ENCODE results near the gene ZC3H13.

ZC3H13 gene

DNA sequence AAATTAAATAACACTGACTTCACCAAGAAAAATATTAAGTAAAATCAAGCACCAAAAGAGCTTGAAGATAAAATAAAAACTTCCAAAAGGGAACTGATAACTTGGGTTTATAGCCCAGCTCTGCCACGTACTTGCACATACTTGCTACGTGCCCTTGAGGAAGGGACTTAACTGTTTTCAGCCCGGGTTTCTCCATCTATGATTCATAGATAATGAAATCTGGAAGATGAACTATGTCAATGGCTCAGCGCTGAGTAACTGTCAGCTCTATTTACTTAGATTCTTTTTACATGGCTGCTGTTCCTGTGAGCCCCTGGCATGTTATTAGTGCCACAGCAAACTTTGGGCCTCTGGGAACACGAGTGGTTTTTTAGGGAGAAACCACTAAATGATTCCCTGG is 9.6 kb upstream of the ZC3H13 start:
- no peaks in the 10 kb centered on the region for H3K36me3 ChIP-seq (ENCODE audit: control insufficient read depth, insufficient read depth, low read length)
- 94 to 96% methylated on average over 4 to 5 of the region's 5 CpGs for WGBS, 2 experiments (ENCODE audit: insufficient coverage in 2 of 2)
- no peak overlapping the region for H3K27ac ChIP-seq (ENCODE audit: low read depth, low read length, severe bottlenecking)
- no peaks in the 10 kb centered on the region for H3K9me3 ChIP-seq (ENCODE audit: control insufficient read depth, low read length)
- peaks cover 3% of the 10 kb centered on the region for H3K4me1 ChIP-seq (ENCODE audit: control insufficient read depth, insufficient read depth, low read length, poor library complexity, severe bottlenecking)
- H3K4me3 ChIP-seq (ENCODE audit: extremely low read depth, insufficient read depth, low read length, poor library complexity, severe bottlenecking), result no peak overlapping the region

DNA sequence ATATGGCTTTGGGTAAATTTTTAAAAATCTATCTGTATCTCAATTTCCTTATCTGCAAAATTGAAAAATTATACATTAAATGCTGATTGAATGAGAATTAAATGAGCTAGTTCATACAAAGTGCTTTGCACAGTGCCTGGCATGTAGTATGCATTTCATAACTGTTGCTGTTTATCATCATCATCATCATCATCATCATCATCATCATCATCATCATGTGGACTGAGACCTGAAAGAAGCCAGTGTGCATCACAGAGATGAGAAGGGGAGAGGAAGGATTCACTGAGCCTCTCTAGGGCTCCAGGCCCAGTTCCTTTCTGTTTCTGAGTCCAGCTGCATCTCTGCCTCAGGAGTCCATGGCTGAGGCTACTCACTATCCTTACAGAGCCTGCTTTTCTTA is 6.9 kb upstream of the ZC3H13 start:
- H3K9me3 ChIP-seq (ENCODE audit: control insufficient read depth, low read length), result no peaks in the 10 kb centered on the region
- H3K4me1 ChIP-seq (ENCODE audit: control insufficient read depth, insufficient read depth, low read length, poor library complexity, severe bottlenecking), result peaks cover 3% of the 10 kb centered on the region
- no peak overlapping the region for H3K4me3 ChIP-seq (ENCODE audit: extremely low read depth, insufficient read depth, low read length, poor library complexity, severe bottlenecking)
- no peak overlapping the region for H3K27ac ChIP-seq (ENCODE audit: low read depth, low read length, severe bottlenecking)
- no peaks in the 10 kb centered on the region for H3K36me3 ChIP-seq (ENCODE audit: control insufficient read depth, insufficient read depth, low read length)

GRCh38 chr13:46058268-46058667 is 5.7 kb upstream of the ZC3H13 start:
- Histone ChIP-seq H3K27ac (ENCODE audit: low read depth, low read length, severe bottlenecking) (no peak overlapping the region), H3K4me3 (ENCODE audit: extremely low read depth, insufficient read depth, low read length, poor library complexity, severe bottlenecking) (no peak overlapping the region), H3K9me3 (ENCODE audit: control insufficient read depth, low read length) (no peaks in the 10 kb centered on the region), H3K4me1 (ENCODE audit: control insufficient read depth, insufficient read depth, low read length, poor library complexity, severe bottlenecking) (peaks cover 3% of the 10 kb centered on the region), H3K36me3 (ENCODE audit: control insufficient read depth, insufficient read depth, low read length) (no peaks in the 10 kb centered on the region)
- no CpG with 5 or more reads among the region's 3 CpGs for WGBS, 2 experiments (ENCODE audit: insufficient coverage in 2 of 2)

- H3K36me3 ChIP-seq (ENCODE audit: control insufficient read depth, insufficient read depth, low read length), result no peaks in the 10 kb centered on the region
- H3K9me3 ChIP-seq (ENCODE audit: control insufficient read depth, low read length), result no peaks in the 10 kb centered on the region
- H3K27ac ChIP-seq (ENCODE audit: low read depth, low read length, severe bottlenecking), result peak overlapping the region; percentile 57
- WGBS, 2 experiments (ENCODE audit: insufficient coverage in 2 of 2), result 80% methylated on average over 1 of the region's 5 CpGs; no CpG with 5 or more reads in 1 of the 2 experiments
- peaks cover 3% of the 10 kb centered on the region for H3K4me1 ChIP-seq (ENCODE audit: control insufficient read depth, insufficient read depth, low read length, poor library complexity, severe bottlenecking)
- H3K4me3 ChIP-seq (ENCODE audit: extremely low read depth, insufficient read depth, low read length, poor library complexity, severe bottlenecking), result no peak overlapping the region
Measured at GRCh38 chr13:46057256-46058015, 4.9 kb upstream of the ZC3H13 start.

DNA sequence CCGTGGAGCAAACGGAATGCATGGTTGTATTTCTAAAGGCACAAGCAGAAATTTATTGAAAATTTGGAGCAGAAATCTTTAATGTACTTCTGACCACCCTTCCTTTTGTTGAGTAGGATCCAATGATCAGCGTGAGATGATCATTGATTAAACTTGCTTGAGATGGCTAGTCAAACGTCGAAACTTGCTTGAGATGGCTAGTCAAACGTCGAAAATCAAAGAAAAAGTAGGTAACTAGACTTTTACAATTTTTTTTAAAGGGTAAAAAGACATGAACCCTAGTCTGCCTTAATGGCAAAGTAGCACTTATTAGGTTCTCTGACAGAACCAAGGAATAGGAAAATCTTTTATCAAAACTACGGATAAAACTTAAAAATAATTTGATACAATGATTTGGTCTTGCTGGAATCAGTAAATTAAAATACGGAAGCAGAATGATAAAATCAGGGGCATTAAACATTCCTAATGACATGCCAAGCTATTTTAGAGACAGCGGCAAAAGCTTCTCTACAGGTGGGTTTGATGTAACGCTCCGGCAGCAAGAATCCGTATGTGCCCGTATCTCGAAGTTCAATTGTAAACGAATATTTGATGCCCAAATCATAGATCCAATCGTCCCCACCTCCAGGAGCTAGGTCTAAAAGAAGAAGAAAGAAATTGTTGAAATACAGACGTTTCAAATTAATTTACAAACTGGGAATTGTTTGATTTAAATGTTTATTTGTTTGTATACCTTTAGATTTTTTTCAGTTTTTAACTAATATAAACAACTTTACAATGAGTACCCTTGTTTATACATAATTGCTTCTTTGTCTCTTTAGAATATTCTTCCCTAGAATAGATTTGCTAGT is 841 bp upstream of the ZC3H13 start:
- Histone ChIP-seq H3K27ac (ENCODE audit: low read depth, low read length, severe bottlenecking) (peak overlapping the region; percentile 91), H3K9me3 (ENCODE audit: control insufficient read depth, low read length) (no peaks in the 10 kb centered on the region), H3K36me3 (ENCODE audit: control insufficient read depth, insufficient read depth, low read length) (no peaks in the 10 kb centered on the region), H3K4me3 (ENCODE audit: extremely low read depth, insufficient read depth, low read length, poor library complexity, severe bottlenecking) (peak overlapping the region; percentile 94), H3K4me1 (ENCODE audit: control insufficient read depth, insufficient read depth, low read length, poor library complexity, severe bottlenecking) (peaks cover 3% of the 10 kb centered on the region)
- 9 to 26% methylated on average over 5 to 7 of the region's 18 CpGs for WGBS, 2 experiments (ENCODE audit: insufficient coverage in 2 of 2)

- Histone ChIP-seq H3K27ac (ENCODE audit: low read depth, low read length, severe bottlenecking) (peak overlapping the region; percentile 91), H3K36me3 (ENCODE audit: control insufficient read depth, insufficient read depth, low read length) (no peaks in the 10 kb centered on the region), H3K4me1 (ENCODE audit: control insufficient read depth, insufficient read depth, low read length, poor library complexity, severe bottlenecking) (no peaks in the 10 kb centered on the region), H3K9me3 (ENCODE audit: control insufficient read depth, low read length) (no peaks in the 10 kb centered on the region), H3K4me3 (ENCODE audit: extremely low read depth, insufficient read depth, low read length, poor library complexity, severe bottlenecking) (peak overlapping the region; percentile 94)
- 4% methylated on average over 5 of the region's 7 CpGs; no CpG with 5 or more reads in 1 of the 2 experiments for WGBS, 2 experiments (ENCODE audit: insufficient coverage in 2 of 2)
Measured at GRCh38 chr13:46051968-46052318, 603 bp downstream of the ZC3H13 start.

DNA sequence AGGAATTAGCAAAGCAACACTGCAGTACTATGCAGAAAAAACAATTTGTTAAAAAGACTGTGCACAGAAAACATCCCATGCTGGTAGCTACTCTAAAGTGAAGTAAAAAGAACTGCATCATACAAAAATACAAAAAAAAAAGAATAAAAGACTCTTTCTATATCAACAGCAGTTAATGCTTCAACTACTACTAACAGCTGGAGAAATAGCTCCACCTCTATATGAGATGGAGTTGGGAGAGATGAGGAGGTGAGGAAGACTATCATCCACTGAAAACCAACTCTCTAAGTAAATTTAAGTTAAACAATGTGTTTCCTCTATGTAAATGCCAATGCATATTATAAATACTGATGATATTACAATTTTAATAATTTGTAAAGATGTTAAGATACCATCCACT is 1.8 kb downstream of the ZC3H13 start:
- H3K9me3 ChIP-seq (ENCODE audit: control insufficient read depth, low read length), result no peaks in the 10 kb centered on the region
- H3K4me3 ChIP-seq (ENCODE audit: extremely low read depth, insufficient read depth, low read length, poor library complexity, severe bottlenecking), result no peak overlapping the region
- no peaks in the 10 kb centered on the region for H3K36me3 ChIP-seq (ENCODE audit: control insufficient read depth, insufficient read depth, low read length)
- no peak overlapping the region for H3K27ac ChIP-seq (ENCODE audit: low read depth, low read length, severe bottlenecking)
- no peaks in the 10 kb centered on the region for H3K4me1 ChIP-seq (ENCODE audit: control insufficient read depth, insufficient read depth, low read length, poor library complexity, severe bottlenecking)

DNA sequence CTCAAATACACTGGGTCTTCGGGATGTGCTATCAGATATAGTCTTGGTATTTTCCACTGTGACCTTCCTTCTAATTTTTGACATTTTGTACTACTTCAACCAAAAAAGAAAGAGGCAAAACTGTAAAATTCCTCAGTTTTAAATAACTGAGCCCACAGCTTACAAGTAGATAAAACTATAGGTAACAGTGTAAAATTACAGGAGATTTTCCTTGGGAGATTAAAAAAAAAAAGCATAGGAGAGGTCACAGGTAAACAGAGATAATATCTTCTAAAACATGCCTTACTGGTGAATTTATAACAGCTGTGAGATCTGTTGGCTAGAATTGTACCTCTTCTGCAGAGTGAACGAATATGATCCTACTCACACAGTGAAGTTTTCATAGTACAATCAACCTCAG is 7.1 kb downstream of the ZC3H13 start:
- Histone ChIP-seq H3K9me3 (ENCODE audit: control insufficient read depth, low read length) (no peaks in the 10 kb centered on the region), H3K4me3 (ENCODE audit: extremely low read depth, insufficient read depth, low read length, poor library complexity, severe bottlenecking) (no peak overlapping the region), H3K36me3 (ENCODE audit: control insufficient read depth, insufficient read depth, low read length) (peaks cover 10% of the 10 kb centered on the region), H3K27ac (ENCODE audit: low read depth, low read length, severe bottlenecking) (no peak overlapping the region), H3K4me1 (ENCODE audit: control insufficient read depth, insufficient read depth, low read length, poor library complexity, severe bottlenecking) (no peaks in the 10 kb centered on the region)
- 100% methylated on average over 1 of the region's 2 CpGs; no CpG with 5 or more reads in 1 of the 2 experiments for WGBS, 2 experiments (ENCODE audit: insufficient coverage in 2 of 2)

- H3K27ac ChIP-seq (ENCODE audit: low read depth, low read length, severe bottlenecking), result no peak overlapping the region
- no peak overlapping the region for H3K4me3 ChIP-seq (ENCODE audit: extremely low read depth, insufficient read depth, low read length, poor library complexity, severe bottlenecking)
- WGBS, 2 experiments (ENCODE audit: insufficient coverage in 2 of 2), result no CpG with 5 or more reads among the region's 5 CpGs
- H3K4me1 ChIP-seq (ENCODE audit: control insufficient read depth, insufficient read depth, low read length, poor library complexity, severe bottlenecking), result no peaks in the 10 kb centered on the region
- peaks cover 19% of the 10 kb centered on the region for H3K36me3 ChIP-seq (ENCODE audit: control insufficient read depth, insufficient read depth, low read length)
- H3K9me3 ChIP-seq (ENCODE audit: control insufficient read depth, low read length), result no peaks in the 10 kb centered on the region
Measured at GRCh38 chr13:46043647-46044046, 8.9 kb downstream of the ZC3H13 start.

DNA sequence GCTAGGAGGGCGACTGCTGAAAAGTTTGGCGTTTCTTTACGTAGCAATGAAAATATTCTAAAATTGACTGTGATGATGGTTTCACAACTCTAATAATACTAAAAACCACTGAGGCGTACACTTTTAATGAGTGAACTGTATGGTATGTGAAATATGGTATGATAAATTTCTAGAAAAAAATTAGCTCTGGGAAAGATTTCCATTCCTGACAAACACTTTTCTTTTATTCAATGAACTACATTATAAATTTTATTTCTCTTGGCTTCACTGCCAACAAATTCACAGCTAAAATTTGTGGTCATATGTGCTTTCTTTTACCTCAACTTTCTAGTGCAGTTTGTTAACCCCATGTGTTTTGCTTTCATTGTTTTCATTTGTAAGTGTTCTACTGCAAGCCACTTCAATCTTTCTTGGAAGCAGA is 11.1 kb downstream of the ZC3H13 start:
- Histone ChIP-seq H3K27ac (ENCODE audit: low read depth, low read length, severe bottlenecking) (no peak overlapping the region), H3K36me3 (ENCODE audit: control insufficient read depth, insufficient read depth, low read length) (peaks cover 28% of the 10 kb centered on the region), H3K4me3 (ENCODE audit: extremely low read depth, insufficient read depth, low read length, poor library complexity, severe bottlenecking) (no peak overlapping the region), H3K4me1 (ENCODE audit: control insufficient read depth, insufficient read depth, low read length, poor library complexity, severe bottlenecking) (no peaks in the 10 kb centered on the region), H3K9me3 (ENCODE audit: control insufficient read depth, low read length) (no peaks in the 10 kb centered on the region)
- no CpG with 5 or more reads among the region's 4 CpGs for WGBS, 2 experiments (ENCODE audit: insufficient coverage in 2 of 2)

- WGBS, 2 experiments (ENCODE audit: insufficient coverage in 2 of 2), result 80 to 100% methylated on average over 1 of the region's 2 CpGs
- Histone ChIP-seq H3K4me3 (ENCODE audit: extremely low read depth, insufficient read depth, low read length, poor library complexity, severe bottlenecking) (no peak overlapping the region), H3K27ac (ENCODE audit: low read depth, low read length, severe bottlenecking) (no peak overlapping the region), H3K36me3 (ENCODE audit: control insufficient read depth, insufficient read depth, low read length) (peaks cover 34% of the 10 kb centered on the region), H3K9me3 (ENCODE audit: control insufficient read depth, low read length) (no peaks in the 10 kb centered on the region), H3K4me1 (ENCODE audit: control insufficient read depth, insufficient read depth, low read length, poor library complexity, severe bottlenecking) (no peaks in the 10 kb centered on the region)
Measured at GRCh38 chr13:46040763-46041162, 11.8 kb downstream of the ZC3H13 start.
